Neutrophil (primary cell): ENCODE results near the gene GCSH.

ENCODE experiments used
- H3K27ac ChIP-seq: fragments of 200-600 bp; sonication (generic); 2 replicates; pipeline ENCODE4 v1.5.1; 2016; ENCODE audit warnings: mild to moderate bottlenecking, moderate library complexity
- H3K27me3 ChIP-seq: fragments of 200-600 bp; sonication (generic); 2 replicates; pipeline ENCODE4 v1.6.0; 2016; ENCODE audit warnings: mild to moderate bottlenecking
- H3K36me3 ChIP-seq: fragments of 200-600 bp; sonication (generic); 2 replicates; pipeline ENCODE4 v1.5.1; 2017
- H3K4me1 ChIP-seq, 2 experiments: fragments of 200-600 bp in 1 of 2; sonication (generic) in 1 of 2; 1 replicate in 1 of 2; 2 replicates in 1 of 2; pipeline versions ENCODE4 v1.5.1 to v1.6.1; 2013 to 2016; ENCODE audit warnings: low read depth in 1 of 2, low read length in 1 of 2, mild to moderate bottlenecking in 1 of 2, moderate library complexity in 1 of 2; ENCODE audit not compliant: control insufficient read depth in 1 of 2, insufficient read depth in 1 of 2
- H3K4me3 ChIP-seq, 2 experiments: fragments of 200-600 bp in 1 of 2; sonication (generic) in 1 of 2; 1 replicate in 1 of 2; 2 replicates in 1 of 2; pipeline ENCODE4 v1.5.1; 2013 to 2016; ENCODE audit warnings: low read depth in 1 of 2, low read length in 1 of 2, mild to moderate bottlenecking in 1 of 2, moderate library complexity in 1 of 2
- H3K9me3 ChIP-seq: fragments of 200-600 bp; sonication (generic); 2 replicates; pipeline ENCODE4 v1.5.1; 2016
- TF ChIP-seq, protein P1 (sequence below): fragments of 200-600 bp; sonication (generic); IDR thresholded peaks from 2 replicates; pipeline ENCODE4 v1.5.1; 2016; ENCODE audit warnings: antibody characterized with exemption

GCSH gene

GRCh38 chr16:81107511-81107910 is 11.3 kb upstream of the GCSH start:
- Histone ChIP-seq H3K27me3 (peaks cover 10% of the 10 kb centered on the region), H3K4me3 (no peak overlapping the region), H3K36me3 (no peaks in the 10 kb centered on the region), H3K9me3 (no peaks in the 10 kb centered on the region), H3K4me1 (no peaks in the 10 kb centered on the region), H3K27ac (no peak overlapping the region)
- TF ChIP-seq, protein P1, sequence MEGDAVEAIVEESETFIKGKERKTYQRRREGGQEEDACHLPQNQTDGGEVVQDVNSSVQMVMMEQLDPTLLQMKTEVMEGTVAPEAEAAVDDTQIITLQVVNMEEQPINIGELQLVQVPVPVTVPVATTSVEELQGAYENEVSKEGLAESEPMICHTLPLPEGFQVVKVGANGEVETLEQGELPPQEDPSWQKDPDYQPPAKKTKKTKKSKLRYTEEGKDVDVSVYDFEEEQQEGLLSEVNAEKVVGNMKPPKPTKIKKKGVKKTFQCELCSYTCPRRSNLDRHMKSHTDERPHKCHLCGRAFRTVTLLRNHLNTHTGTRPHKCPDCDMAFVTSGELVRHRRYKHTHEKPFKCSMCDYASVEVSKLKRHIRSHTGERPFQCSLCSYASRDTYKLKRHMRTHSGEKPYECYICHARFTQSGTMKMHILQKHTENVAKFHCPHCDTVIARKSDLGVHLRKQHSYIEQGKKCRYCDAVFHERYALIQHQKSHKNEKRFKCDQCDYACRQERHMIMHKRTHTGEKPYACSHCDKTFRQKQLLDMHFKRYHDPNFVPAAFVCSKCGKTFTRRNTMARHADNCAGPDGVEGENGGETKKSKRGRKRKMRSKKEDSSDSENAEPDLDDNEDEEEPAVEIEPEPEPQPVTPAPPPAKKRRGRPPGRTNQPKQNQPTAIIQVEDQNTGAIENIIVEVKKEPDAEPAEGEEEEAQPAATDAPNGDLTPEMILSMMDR, result no peak

DNA sequence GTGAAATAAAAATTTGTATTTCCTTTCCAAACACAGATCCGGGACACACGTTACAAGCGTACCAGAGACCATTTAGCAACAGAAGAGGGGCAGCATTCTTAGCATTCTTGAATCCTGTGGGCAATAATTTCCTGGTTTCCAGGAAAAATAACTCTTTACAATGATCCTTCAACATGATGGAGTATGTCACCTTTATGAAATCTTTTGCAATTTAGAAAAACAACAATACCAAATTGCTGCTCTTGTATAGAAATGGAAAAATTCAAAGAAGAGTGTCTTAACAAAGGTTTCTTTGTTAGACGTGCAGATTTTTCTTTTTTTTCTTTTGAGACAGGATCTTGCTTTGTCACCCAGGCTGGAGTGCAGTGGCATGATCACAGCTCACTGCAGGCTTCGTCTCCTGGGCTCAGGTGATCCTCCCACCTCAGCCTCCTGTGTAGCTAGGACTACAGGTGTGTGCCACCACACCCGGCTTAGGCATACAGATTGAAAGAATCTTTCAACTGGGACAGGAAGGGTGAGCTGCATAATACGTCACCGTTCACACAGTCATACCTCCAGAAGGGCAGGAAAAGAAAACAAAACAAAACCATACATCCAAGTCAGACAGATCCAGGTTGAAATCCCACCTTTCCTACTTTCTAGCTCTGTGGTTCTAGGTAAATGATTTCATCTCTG is 10.8 kb upstream of the GCSH start:
- H3K4me3 ChIP-seq, result no peak overlapping the region
- TF ChIP-seq, protein P1, result no peak

DNA sequence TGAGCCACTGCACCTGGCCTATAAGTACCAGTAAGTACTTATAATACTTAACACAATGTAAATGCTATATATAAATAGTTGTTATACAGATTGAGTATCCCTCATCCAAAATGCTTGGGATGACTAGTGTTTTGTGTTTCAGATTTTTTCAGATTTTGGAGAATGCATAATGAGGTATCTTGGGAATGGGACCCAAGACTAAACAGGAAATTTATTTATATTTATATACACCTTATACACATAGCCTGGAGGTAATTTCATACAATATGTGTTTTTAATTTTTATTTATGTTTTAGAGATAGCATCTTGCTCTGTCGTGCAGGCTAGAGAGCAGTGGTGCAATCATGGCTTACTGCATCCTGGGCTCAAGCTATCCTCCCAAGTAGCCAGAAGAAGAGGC is 9.8 kb upstream of the GCSH start:
- no peak overlapping the region for H3K27ac ChIP-seq
- no peaks in the 10 kb centered on the region for H3K36me3 ChIP-seq
- peaks cover 10% of the 10 kb centered on the region for H3K27me3 ChIP-seq
- H3K9me3 ChIP-seq, result no peaks in the 10 kb centered on the region
- TF ChIP-seq, protein P1, result no peak
- H3K4me3 ChIP-seq, result no peak overlapping the region
- H3K4me1 ChIP-seq, result no peaks in the 10 kb centered on the region

More for the DNA sequence above, 10.8 kb upstream of the GCSH start:
- H3K27me3 ChIP-seq, result peaks cover 10% of the 10 kb centered on the region
- H3K27ac ChIP-seq, result no peak overlapping the region
- H3K36me3 ChIP-seq, result no peaks in the 10 kb centered on the region
- H3K4me1 ChIP-seq, result no peaks in the 10 kb centered on the region
- no peaks in the 10 kb centered on the region for H3K9me3 ChIP-seq

- no peak overlapping the region for H3K27ac ChIP-seq
- TF ChIP-seq, protein P1, result no peak
- no peaks in the 10 kb centered on the region for H3K36me3 ChIP-seq
- no peak overlapping the region for H3K4me3 ChIP-seq
- peaks cover 3% of the 10 kb centered on the region for H3K27me3 ChIP-seq
- peaks cover 2% of the 10 kb centered on the region in 2 experiments for H3K4me1 ChIP-seq
- no peaks in the 10 kb centered on the region for H3K9me3 ChIP-seq
Measured at GRCh38 chr16:81101702-81102101, 5.5 kb upstream of the GCSH start.

DNA sequence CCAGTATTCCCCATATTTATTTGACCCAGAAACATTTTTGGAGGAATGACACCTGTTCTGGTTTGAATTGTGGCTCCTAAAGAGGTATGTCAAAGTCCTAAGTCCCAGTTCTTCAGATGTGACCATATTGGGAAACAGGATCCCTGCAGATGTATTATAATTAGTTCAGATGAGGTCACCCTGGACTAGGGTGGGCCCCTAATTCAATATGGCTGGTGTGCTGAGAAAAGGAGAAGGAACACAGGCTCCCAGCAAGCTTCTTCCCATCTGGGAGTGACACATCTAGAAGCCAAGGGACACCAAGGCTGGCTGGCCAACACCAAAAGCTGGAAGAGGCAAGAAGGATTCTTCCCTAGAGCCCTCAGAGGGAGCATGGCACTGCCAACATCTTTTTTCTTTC is 3.8 kb upstream of the GCSH start:
- TF ChIP-seq, protein P1, result no peak
- Histone ChIP-seq H3K9me3 (no peaks in the 10 kb centered on the region), H3K27ac (no peak overlapping the region), H3K27me3 (peaks cover 10% of the 10 kb centered on the region), H3K4me1 (peaks cover 9 to 11% of the 10 kb centered on the region in 2 experiments), H3K36me3 (no peaks in the 10 kb centered on the region), H3K4me3 (no peak overlapping the region)
